ENCODE data around the gene CHPF.

CHPF gene

DNA sequence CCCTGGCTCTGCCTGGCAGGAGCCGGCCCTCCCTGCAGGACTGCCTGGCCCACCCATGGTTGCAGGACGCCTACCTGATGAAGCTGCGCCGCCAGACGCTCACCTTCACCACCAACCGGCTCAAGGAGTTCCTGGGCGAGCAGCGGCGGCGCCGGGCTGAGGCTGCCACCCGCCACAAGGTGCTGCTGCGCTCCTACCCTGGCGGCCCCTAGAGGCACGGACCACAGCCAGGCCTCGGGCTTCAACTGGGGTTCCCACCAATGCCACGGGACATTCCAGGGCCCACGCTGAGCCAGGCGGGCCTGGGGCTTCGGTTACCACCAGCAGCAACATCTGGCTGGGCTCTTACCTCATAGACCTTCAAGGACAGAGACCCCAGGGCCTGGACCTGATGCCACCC lies 51.0 kb downstream of the CHPF start:
- DNase-seq, result no peak

DNA sequence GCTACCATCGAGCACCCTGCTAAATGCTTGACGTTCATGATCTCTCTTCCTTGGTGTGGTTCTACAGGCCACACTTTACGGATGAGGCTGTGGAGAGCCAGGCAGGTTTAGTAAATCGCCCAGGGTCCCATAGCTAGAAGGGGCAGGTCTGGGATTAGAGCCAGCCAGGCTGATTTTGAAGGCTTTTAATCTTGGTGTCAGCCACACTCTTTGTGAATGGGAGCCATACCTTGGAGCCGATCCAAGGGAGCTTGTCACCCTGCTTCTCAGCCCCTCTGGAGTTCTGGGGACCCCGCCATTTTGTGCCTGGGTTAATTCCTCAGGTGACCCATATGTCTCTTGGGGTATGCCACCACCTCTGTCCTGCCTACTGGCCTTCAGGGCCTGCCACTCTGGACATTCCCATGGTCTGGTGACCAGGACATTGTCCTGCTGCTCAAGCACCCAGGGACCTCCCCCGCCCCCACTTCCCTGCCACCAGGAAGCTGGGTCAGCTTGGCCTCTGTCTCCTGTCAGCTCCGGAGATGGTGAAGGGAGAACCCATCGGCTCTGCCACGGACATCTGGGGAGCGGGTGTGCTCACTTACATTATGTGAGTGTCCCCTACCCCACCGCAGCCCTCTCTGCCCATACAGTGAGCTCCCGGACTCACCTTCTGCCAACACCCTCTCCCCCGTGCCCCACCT lies 52.2 kb downstream of the CHPF start:
- DNase-seq, result no peak

DNA sequence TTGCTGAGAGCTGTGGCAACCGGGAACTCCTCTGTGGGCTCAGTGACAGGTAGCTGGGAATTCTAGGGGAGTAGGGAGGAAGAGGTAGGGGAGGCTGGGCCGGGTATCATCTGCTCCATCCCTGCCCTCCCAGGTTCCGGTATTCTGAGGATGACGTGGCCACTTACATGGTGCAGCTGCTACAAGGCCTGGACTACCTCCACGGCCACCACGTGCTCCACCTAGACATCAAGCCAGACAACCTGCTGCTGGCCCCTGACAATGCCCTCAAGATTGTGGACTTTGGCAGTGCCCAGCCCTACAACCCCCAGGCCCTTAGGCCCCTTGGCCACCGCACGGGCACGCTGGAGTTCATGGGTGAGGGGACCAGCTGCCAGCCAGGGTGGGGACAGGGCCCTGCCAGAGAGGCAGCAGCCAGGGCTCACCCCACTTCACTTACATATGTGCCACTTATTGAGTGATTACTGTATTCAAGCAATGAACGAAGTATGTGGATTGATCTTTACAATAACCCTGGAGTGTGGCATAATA lies 52.9 kb downstream of the CHPF start:
- DNase-seq, result no peak

DNA sequence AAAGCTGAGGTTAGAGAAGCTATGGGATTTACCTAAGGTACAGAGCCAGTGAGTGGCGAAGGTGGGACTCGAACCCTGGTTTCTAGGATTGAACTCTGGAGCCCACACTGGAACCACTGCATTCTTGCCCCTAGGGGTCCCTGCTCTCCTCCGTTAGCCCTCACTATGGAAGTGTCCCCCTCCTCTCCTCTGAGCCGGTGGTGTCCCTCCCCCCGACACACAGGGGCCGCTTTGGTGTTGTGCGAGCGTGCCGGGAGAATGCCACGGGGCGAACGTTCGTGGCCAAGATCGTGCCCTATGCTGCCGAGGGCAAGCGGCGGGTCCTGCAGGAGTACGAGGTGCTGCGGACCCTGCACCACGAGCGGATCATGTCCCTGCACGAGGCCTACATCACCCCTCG lies 53.4 kb downstream of the CHPF start:
- no peak for DNase-seq

DNA sequence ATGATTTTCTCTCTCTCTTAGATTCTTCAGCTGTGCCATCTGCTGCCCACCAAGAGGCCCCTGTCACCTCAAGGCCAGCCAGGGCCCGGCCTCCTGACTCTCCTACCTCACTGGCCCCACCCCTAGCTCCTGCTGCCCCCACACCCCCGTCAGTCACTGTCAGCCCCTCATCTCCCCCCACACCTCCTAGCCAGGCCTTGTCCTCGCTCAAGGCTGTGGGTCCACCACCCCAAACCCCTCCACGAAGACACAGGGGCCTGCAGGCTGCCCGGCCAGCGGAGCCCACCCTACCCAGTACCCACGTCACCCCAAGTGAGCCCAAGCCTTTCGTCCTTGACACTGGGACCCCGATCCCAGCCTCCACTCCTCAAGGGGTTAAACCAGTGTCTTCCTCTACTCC lies 54.3 kb downstream of the CHPF start:
- no peak for DNase-seq
